Forelimb muscle (tissue), 1 donor: ENCODE results near the gene POU2AF1. TPM values are rescaled to one million over a fixed set of nuclear protein-coding genes. Genes with fewer than 3 reads are reported as not detected.

Source experiments
- DNase-seq: peaks from one replicate; pipeline ENCODE4 v3.0.0-alpha.2; 2013; ENCODE audit warnings: low read depth
- polyA plus RNA-seq: library from polyadenylated mRNA; unstranded; fragments of 120-200 nt; gene quantifications from one replicate; pipeline ENCODE4 v1.2.1, GENCODE V29; 2013; ENCODE audit not compliant: insufficient read length

POU2AF1 gene
- polyA plus RNA-seq, 1 donor, result 0.19 TPM

- DNase-seq, result no peak
These were observed 59.8 kb downstream of the POU2AF1 start for GRCh38 chr11:111319296-111319695.

GRCh38 chr11:111312076-111312475, 67.0 kb downstream of the POU2AF1 start:
- DNase-seq, result no peak

DNA sequence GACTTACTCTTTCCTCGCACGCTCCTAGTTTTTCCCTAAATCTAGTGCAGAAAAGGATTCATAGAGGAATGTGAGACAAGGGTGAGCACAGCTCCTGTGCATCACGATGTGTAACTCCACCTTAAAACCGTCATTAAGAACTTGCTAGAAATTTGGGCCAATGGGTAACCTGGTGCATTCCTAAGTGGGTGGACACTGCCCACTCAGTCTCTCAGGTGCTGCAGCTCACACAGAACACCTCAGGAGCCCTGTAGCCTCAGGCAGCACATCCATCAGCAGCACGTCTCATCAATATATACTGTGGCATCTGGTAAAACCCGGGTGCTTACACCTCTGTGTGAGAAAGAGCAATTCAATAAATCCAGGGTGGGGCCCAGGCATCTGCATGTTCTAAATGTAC, 68.4 kb downstream of the POU2AF1 start:
- DNase-seq, result no peak

DNA sequence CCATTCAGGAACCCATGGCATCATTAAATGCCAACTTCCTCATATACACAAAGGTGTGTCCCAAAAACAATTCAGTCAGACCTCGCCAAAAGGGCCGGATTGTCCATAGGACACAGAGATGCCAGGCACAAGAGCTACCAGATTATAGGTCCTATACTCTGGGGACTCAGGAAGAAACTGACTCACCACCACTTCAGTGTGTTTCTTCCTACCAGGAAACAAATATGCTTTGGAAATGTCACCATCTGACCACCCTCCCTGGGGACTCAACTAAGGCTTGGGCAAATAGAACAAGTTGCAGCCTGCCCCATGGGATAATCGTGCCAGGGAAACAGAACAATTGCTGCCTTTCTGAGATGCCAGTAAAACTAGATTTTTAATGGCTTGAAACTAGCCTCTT, 69.0 kb downstream of the POU2AF1 start:
- no peak for DNase-seq

- DNase-seq, result no peak
These were observed 69.7 kb downstream of the POU2AF1 start for GRCh38 chr11:111309215-111309915.

- no peak for DNase-seq
These were observed 70.9 kb downstream of the POU2AF1 start for GRCh38 chr11:111308140-111308539.

DNA sequence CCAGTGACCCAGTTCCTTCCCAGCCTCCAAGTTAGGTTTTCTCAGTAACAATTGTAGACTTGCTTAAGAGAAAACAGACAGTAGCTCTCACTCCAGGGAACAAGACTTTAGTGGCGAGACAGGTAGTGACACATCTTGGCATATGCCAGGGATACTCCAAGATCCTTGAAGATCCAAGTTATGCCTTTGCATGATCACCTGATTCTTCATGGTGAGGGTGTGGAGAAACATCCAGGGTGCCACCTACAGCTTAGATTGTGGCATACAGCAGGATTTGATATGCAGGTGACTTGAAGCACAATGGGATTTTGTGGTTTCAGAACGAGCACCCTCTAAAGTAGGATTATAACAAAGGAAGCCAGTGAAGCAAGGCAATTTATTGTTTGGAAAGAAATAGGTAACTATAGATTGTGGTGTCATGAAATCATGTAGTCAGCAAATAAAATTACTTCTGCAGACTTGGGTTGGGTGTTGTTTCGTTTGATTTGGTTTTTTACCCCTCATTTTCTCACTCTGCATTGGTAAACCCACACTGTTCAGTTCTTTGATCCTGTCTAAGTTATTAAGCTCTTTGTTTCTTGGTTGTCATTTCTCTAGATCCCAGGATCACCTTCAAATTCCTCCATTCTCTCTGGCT, 71.5 kb downstream of the POU2AF1 start:
- DNase-seq, result no peak

GRCh38 chr11:111306321-111306720, 72.8 kb downstream of the POU2AF1 start:
- no peak for DNase-seq

DNA sequence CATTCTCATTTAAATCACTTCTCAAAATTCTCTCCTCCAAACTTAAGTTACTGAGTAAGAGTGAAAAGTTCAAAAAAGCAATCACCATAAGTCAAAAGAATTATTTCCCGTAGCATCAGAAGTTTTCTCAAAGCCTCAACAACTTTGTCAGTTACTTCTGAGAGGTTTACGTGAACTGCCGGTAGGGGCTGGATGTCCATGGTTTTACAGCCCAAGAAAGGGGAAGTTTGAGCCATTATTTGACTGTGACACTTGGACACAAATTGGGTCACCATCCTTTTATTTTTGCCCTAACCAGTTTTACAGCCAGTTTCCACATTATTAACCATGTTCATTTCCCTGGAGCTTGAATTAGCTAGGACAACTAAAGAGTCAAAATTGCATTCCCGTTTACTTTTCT, 73.2 kb downstream of the POU2AF1 start:
- DNase-seq, result no peak

DNA sequence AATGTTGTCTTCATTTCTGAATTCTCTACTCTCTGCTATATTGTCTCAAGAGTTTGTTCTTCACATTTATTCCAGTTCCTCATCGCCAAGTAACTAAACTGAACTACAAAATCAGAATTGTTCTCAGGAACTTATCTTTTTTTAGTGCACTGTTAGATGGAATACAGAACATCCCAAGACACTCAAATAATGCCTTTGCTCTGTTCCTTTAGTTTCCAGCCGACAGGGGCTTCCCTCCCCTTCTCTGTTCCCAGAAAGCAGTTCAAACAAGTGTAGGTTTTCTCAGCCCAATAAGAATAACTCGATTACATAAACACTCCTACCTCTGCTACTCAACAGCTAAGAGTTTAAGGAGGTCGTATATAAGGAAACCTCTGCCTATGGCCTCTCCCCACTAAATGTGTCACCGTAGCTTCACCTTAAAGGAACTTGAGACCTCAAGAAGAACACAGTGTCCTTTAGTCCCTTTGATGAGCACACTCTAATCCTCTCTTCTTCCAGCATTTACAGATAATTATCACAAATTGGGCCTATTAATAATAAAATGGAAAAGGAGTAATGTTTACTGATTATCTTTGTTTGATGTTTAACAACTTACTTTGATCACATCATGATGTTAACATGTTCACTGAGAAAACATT, 73.8 kb downstream of the POU2AF1 start:
- no peak for DNase-seq

- DNase-seq, result no peak
These were observed 75.6 kb downstream of the POU2AF1 start for GRCh38 chr11:111303461-111303860.

GRCh38 chr11:111302298-111302697, 76.8 kb downstream of the POU2AF1 start:
- DNase-seq, result no peak

Other genes with a start within 250 kb of the POU2AF1 start
- gene POU2AF2, start 133.6 kb downstream of the POU2AF1 start, polyA plus RNA-seq, result not detected
- gene POU2AF3, start 80.7 kb downstream of the POU2AF1 start, polyA plus RNA-seq, result 2.9 TPM
- gene BTG4, start 133.1 kb upstream of the POU2AF1 start, polyA plus RNA-seq, result not detected
- not detected for gene HOATZ, start 135.5 kb upstream of the POU2AF1 start, polyA plus RNA-seq
- gene LAYN, start 161.4 kb upstream of the POU2AF1 start, polyA plus RNA-seq, result 3.9 TPM
- gene SIK2, start 223.2 kb upstream of the POU2AF1 start, polyA plus RNA-seq, result 22.4 TPM